Inferior parietal cortex (tissue), 1 donor: ENCODE measurements around the gene PARD3B.

Experiments
- DNase-seq: peaks from one replicate; pipeline ENCODE4 v3.0.0-alpha.2; 2016; ENCODE audit errors: extremely low spot score

PARD3B gene

GRCh38 chr2:205501826-205502225, 956.6 kb downstream of the PARD3B start:
- DNase-seq: no peak

GRCh38 chr2:205505371-205505770, 960.1 kb downstream of the PARD3B start:
- DNase-seq: no peak

- no peak for DNase-seq
These were observed 964.4 kb downstream of the PARD3B start for GRCh38 chr2:205509655-205510054.

- no peak for DNase-seq
These were observed 965.1 kb downstream of the PARD3B start for GRCh38 chr2:205510345-205510744.

- DNase-seq: no peak
These were observed 965.9 kb downstream of the PARD3B start for GRCh38 chr2:205511221-205511620.

GRCh38 chr2:205511641-205512040, 966.4 kb downstream of the PARD3B start:
- no peak for DNase-seq

- DNase-seq: no peak
These were observed 975.0 kb downstream of the PARD3B start for GRCh38 chr2:205520311-205520710.

GRCh38 chr2:205524656-205525055, 979.4 kb downstream of the PARD3B start:
- DNase-seq: no peak

GRCh38 chr2:205527801-205528200, 982.5 kb downstream of the PARD3B start:
- no peak for DNase-seq

GRCh38 chr2:205531072-205531471, 985.8 kb downstream of the PARD3B start:
- no peak for DNase-seq

- DNase-seq: no peak
These were observed 986.3 kb downstream of the PARD3B start for GRCh38 chr2:205531489-205532148.

- DNase-seq: no peak
These were observed 989.7 kb downstream of the PARD3B start for GRCh38 chr2:205535001-205535400.

GRCh38 chr2:205539603-205540002, 994.3 kb downstream of the PARD3B start:
- DNase-seq: no peak

GRCh38 chr2:205540036-205540435, 994.8 kb downstream of the PARD3B start:
- DNase-seq: no peak

- DNase-seq: no peak
These were observed 998.1 kb downstream of the PARD3B start for GRCh38 chr2:205543262-205543843.

GRCh38 chr2:205543937-205544702, 998.8 kb downstream of the PARD3B start:
- no peak for DNase-seq

- no peak for DNase-seq
These were observed 1000.9 kb downstream of the PARD3B start for GRCh38 chr2:205545971-205546816.

GRCh38 chr2:205555566-205556230, 1010.4 kb downstream of the PARD3B start:
- DNase-seq: no peak

- no peak for DNase-seq
These were observed 1011.1 kb downstream of the PARD3B start for GRCh38 chr2:205556357-205556756.

GRCh38 chr2:205556841-205557539, 1011.7 kb downstream of the PARD3B start:
- DNase-seq: no peak

GRCh38 chr2:205557873-205558272, 1012.6 kb downstream of the PARD3B start:
- DNase-seq: no peak
